Prostate gland (tissue), 2 donors: ENCODE results near the gene SNUPN.

Experiments
- CTCF ChIP-seq, 4 experiments: fragments of 200-600 bp in 2 of 4; fragments of 450-650 bp in 2 of 4; sonication (generic) in 2 of 4; IDR thresholded peaks; 1 replicate in 3 of 4; 2 replicates in 1 of 4; pipeline ENCODE4 v1.5.1; 2016 to 2019; ENCODE audit warnings: antibody characterized with exemption in 4 of 4, mild to moderate bottlenecking in 2 of 4, moderate library complexity in 2 of 4
- POLR2A ChIP-seq: fragments of 450-650 bp; IDR thresholded peaks from one replicate; pipeline ENCODE4 v1.6.1; 2016; ENCODE audit warnings: antibody characterized with exemption, mild to moderate bottlenecking
- POLR2AphosphoS5 ChIP-seq: sonication (generic); formaldehyde crosslinking; IDR thresholded peaks from one replicate; pipeline ENCODE4 v1.6.1; 2017; ENCODE audit warnings: antibody characterized with exemption

- no peak for TF ChIP-seq CTCF (IDR thresholded peaks at IDR 0.05)
- TF ChIP-seq POLR2AphosphoS5 = no peak
- TF ChIP-seq POLR2A = no peak
Measured at GRCh38 chr15:75598361-75598760, 27.2 kb downstream of the SNUPN start.
